ENCODE results near the gene IGSF21.

The IGSF21 gene

GRCh38 chr1:18107369-18108298, at the start of gene IGSF21:
IGSF21 (plus strand) TSS chr1:18107798; CDS start chr1:18108129, 331 bp downstream.
- DNase-seq (ENCODE audit: low spot score) = no peak

- no peak for DNase-seq (ENCODE audit: low spot score)
Measured at GRCh38 chr1:18058206-18058921, 49.2 kb upstream of the IGSF21 start.

GRCh38 chr1:18058981-18059605, 48.5 kb upstream of the IGSF21 start:
- DNase-seq (ENCODE audit: low spot score) = no peak

- no peak for DNase-seq (ENCODE audit: low spot score)
Measured at GRCh38 chr1:18060366-18060765, 47.2 kb upstream of the IGSF21 start.

- DNase-seq (ENCODE audit: low spot score) = no peak
Measured at GRCh38 chr1:18062185-18062584, 45.4 kb upstream of the IGSF21 start.

GRCh38 chr1:18064534-18064933, 43.1 kb upstream of the IGSF21 start:
- no peak for DNase-seq (ENCODE audit: low spot score)

GRCh38 chr1:18066576-18066975, 41.0 kb upstream of the IGSF21 start:
- DNase-seq (ENCODE audit: low spot score) = no peak

- no peak for DNase-seq (ENCODE audit: low spot score)
Measured at GRCh38 chr1:18069903-18070302, 37.7 kb upstream of the IGSF21 start.

GRCh38 chr1:18072066-18072465, 35.5 kb upstream of the IGSF21 start:
- no peak for DNase-seq (ENCODE audit: low spot score)

GRCh38 chr1:18073066-18073642, 34.4 kb upstream of the IGSF21 start:
- no peak for DNase-seq (ENCODE audit: low spot score)

- DNase-seq (ENCODE audit: low spot score) = no peak
Measured at GRCh38 chr1:18077657-18078215, 29.9 kb upstream of the IGSF21 start.

- no peak for DNase-seq (ENCODE audit: low spot score)
Measured at GRCh38 chr1:18079941-18080735, 27.5 kb upstream of the IGSF21 start.

- no peak for DNase-seq (ENCODE audit: low spot score)
Measured at GRCh38 chr1:18085387-18086074, 22.1 kb upstream of the IGSF21 start.

- DNase-seq (ENCODE audit: low spot score) = no peak
Measured at GRCh38 chr1:18088077-18088594, 19.5 kb upstream of the IGSF21 start.

- no peak for DNase-seq (ENCODE audit: low spot score)
Measured at GRCh38 chr1:18089488-18089887, 18.1 kb upstream of the IGSF21 start.

GRCh38 chr1:18090636-18091035, 17.0 kb upstream of the IGSF21 start:
- DNase-seq (ENCODE audit: low spot score) = no peak

- DNase-seq (ENCODE audit: low spot score) = no peak
Measured at GRCh38 chr1:18091660-18092446, 15.7 kb upstream of the IGSF21 start.

GRCh38 chr1:18093193-18093592, 14.4 kb upstream of the IGSF21 start:
- DNase-seq (ENCODE audit: low spot score) = no peak

- DNase-seq (ENCODE audit: low spot score) = no peak
Measured at GRCh38 chr1:18093646-18094045, 14.0 kb upstream of the IGSF21 start.

- DNase-seq (ENCODE audit: low spot score) = no peak
Measured at GRCh38 chr1:18094096-18094495, 13.5 kb upstream of the IGSF21 start.
